ENCODE data around the gene MPZL1. TPM values are rescaled to one million over a fixed set of nuclear protein-coding genes. Genes with fewer than 3 reads are reported as not detected.
"Not testable (repeated sequence)": the region's sequence is repeated elsewhere in the genome, so short reads cannot be mapped to it uniquely, and the experiment has no call there.

MPZL1 gene
- total RNA-seq, 1 donor from 2014 or later: 40.9 TPM

GRCh38 chr1:167728818-167729410 lies 7.1 kb downstream of the MPZL1 start:
- Mint-ChIP-seq H3K9me3 (no peaks in the 10 kb centered on the region), H3K4me3 (no peak overlapping the region), H3K4me1 (ENCODE audit: low read depth) (peaks cover 21% of the 10 kb centered on the region), H3K27me3 (ENCODE audit: insufficient read depth) (no peaks in the 10 kb centered on the region), H3K36me3 (ENCODE audit: low read depth) (peaks cover 25% of the 10 kb centered on the region), H3K27ac (no peak overlapping the region)
- no peak for DNase-seq (ENCODE audit: low spot score)
- intact Hi-C loops (cut with micrococcal nuclease): no loop called here

- Mint-ChIP-seq H3K27ac (no peak overlapping the region), H3K36me3 (ENCODE audit: low read depth) (peaks cover 14% of the 10 kb centered on the region), H3K27me3 (ENCODE audit: insufficient read depth) (no peaks in the 10 kb centered on the region), H3K4me3 (no peak overlapping the region), H3K4me1 (ENCODE audit: low read depth) (no peaks in the 10 kb centered on the region), H3K9me3 (peaks cover 5% of the 10 kb centered on the region)
- intact Hi-C loops (cut with micrococcal nuclease): no loop called here
- DNase-seq (ENCODE audit: low spot score): no peak
Observed at GRCh38 chr1:167734227-167734626, 12.4 kb downstream of the MPZL1 start.

DNA sequence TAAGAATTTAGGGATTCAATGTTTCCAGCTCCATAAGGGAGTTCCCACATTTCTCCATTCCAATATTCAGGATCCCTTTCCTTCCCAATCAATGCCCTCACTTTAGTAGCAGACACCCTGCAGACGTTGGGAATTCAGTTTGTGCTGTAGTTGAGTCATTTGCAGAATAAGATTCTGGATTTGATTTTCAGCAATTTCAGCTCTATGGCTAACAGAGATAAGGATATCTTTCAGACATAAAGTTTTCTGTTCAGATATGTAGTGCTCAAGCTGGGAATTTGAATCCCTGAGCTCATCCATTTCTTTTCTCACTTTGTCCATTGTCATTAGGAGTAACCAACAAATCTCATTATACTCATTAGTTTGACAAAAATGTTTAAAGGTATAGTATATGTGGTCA lies 13.1 kb downstream of the MPZL1 start:
- Mint-ChIP-seq H3K27ac (no peak overlapping the region), H3K9me3 (peaks cover 5% of the 10 kb centered on the region), H3K4me3 (no peak overlapping the region), H3K27me3 (ENCODE audit: insufficient read depth) (no peaks in the 10 kb centered on the region), H3K4me1 (ENCODE audit: low read depth) (peaks cover 2% of the 10 kb centered on the region), H3K36me3 (ENCODE audit: low read depth) (peaks cover 17% of the 10 kb centered on the region)
- intact Hi-C loops (cut with micrococcal nuclease): no loop called here
- DNase-seq (ENCODE audit: low spot score): no peak

DNA sequence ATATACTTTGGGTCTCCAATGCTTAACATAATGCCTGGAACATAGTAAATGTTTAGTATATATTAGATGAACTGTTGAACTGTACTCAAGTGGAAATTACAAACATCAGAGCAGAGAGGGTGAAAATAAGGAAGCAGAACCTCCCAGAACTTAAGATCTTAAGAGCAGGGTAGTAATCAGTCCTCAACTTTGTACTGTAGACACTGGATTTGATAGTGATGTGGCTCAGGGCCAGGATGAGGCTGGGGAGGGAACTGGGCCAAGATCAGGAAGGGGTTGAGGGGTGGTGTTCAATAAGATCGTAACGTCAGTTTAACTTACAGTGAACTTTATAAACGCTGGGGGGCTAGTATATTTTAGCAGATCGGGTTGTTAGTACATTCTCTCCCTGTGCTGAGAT lies 15.4 kb downstream of the MPZL1 start:
- Mint-ChIP-seq H3K36me3 (ENCODE audit: low read depth) (peaks cover 12% of the 10 kb centered on the region), H3K4me1 (ENCODE audit: low read depth) (peaks cover 9% of the 10 kb centered on the region), H3K27ac (no peak overlapping the region), H3K9me3 (peaks cover 5% of the 10 kb centered on the region), H3K4me3 (no peak overlapping the region), H3K27me3 (ENCODE audit: insufficient read depth) (no peaks in the 10 kb centered on the region)
- DNase-seq (ENCODE audit: low spot score): no peak
- intact Hi-C loops (cut with micrococcal nuclease): no loop called here

GRCh38 chr1:167738158-167738557 lies 16.4 kb downstream of the MPZL1 start:
- Mint-ChIP-seq H3K4me3 (no peak overlapping the region), H3K27me3 (ENCODE audit: insufficient read depth) (no peaks in the 10 kb centered on the region), H3K27ac (no peak overlapping the region), H3K36me3 (ENCODE audit: low read depth) (peaks cover 11% of the 10 kb centered on the region), H3K4me1 (ENCODE audit: low read depth) (peaks cover 17% of the 10 kb centered on the region), H3K9me3 (peaks cover 5% of the 10 kb centered on the region)
- intact Hi-C loops (cut with micrococcal nuclease): no loop called here
- no peak for DNase-seq (ENCODE audit: low spot score)

GRCh38 chr1:167739752-167740151 lies 18.0 kb downstream of the MPZL1 start:
- Mint-ChIP-seq H3K36me3 (ENCODE audit: low read depth) (peaks cover 9% of the 10 kb centered on the region), H3K27me3 (ENCODE audit: insufficient read depth) (no peaks in the 10 kb centered on the region)

DNA sequence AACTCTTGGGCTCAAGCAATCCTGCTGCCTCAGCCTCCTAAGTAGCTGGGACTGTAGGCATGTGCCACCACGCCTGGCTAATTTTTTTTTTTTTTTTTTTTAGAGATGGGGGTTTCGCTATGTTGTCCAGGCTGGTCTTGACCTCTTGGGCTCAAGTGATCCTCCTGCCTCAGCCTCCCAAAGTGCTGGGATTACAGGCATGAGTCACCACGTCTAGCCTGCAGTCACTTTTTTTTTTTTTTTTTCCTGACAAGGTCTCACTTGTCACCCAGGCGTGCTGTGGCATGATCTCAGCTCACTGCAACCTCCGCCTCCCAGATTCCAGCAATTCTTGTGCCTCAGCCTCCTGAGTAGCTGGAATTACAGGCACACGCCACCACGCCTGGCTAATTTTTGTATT lies 19.3 kb downstream of the MPZL1 start:
- DNase-seq (ENCODE audit: low spot score); H3K27ac Mint-ChIP-seq; H3K9me3 Mint-ChIP-seq; H3K36me3 Mint-ChIP-seq (ENCODE audit: low read depth); H3K4me3 Mint-ChIP-seq; intact Hi-C loops (cut with micrococcal nuclease); H3K27me3 Mint-ChIP-seq (ENCODE audit: insufficient read depth): not testable (repeated sequence)
- peaks cover 20% of the 10 kb centered on the region for H3K4me1 Mint-ChIP-seq (ENCODE audit: low read depth)

More at GRCh38 chr1:167739752-167740151, 18.0 kb downstream of the MPZL1 start:
- intact Hi-C loops (cut with micrococcal nuclease): no loop called here
- peaks cover 5% of the 10 kb centered on the region for H3K9me3 Mint-ChIP-seq
- no peak overlapping the region for H3K4me3 Mint-ChIP-seq
- H3K27ac Mint-ChIP-seq: no peak overlapping the region
- H3K4me1 Mint-ChIP-seq (ENCODE audit: low read depth): peaks cover 17% of the 10 kb centered on the region
- DNase-seq (ENCODE audit: low spot score): no peak

DNA sequence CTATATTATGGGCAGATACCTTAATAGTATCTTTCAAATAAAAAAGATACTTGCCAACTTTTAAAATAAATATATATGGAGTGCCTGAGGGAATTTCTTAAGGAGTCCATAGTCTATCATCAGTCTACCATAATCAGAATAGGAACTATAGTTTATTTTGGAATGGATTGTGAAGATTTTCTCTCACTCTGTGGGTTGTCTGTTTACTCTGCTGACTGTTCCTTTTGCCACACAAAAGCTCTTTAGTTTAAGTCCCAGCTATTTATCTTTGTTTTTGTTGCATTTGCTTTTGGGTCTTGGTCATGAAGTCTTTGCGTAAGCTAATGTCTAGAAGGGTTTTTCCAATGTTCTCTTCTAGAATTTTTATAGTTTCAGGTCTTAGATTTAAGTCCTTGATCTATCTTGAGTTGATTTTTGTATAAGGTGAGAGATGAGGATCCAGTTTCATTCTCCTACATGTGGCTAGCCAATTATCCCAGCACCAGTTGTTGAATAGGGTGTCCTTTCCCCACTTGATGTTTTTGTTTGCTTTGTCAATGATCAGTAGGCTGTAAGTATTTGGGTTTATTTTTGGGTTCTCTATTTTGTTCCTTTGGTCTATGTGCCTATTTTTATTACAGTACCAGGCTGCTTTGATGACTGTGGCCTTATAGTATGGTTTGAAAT lies 20.7 kb downstream of the MPZL1 start:
- intact Hi-C loops (cut with micrococcal nuclease); H3K9me3 Mint-ChIP-seq; H3K27ac Mint-ChIP-seq; H3K36me3 Mint-ChIP-seq (ENCODE audit: low read depth); H3K4me3 Mint-ChIP-seq; H3K27me3 Mint-ChIP-seq (ENCODE audit: insufficient read depth); DNase-seq (ENCODE audit: low spot score): not testable (repeated sequence)
- H3K4me1 Mint-ChIP-seq (ENCODE audit: low read depth): peaks cover 29% of the 10 kb centered on the region

DNA sequence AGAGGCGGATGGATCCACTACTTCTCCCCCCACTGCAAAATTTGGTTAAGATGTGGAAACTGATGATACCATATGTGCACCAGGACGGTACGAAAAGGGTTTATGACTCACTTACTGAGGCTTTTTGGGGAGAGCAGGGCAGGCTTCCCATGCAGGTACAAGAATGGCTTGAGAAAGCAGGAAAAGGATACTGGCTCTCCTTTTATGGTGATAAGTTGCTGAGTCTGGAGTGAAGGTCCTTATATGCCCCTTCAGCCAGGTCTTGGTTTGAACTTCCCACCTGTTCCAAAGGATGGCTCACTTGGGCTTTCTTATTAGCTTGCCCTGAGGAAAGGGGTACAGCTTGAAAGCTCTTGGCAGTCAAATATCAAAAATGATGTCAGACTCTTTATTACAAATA lies 23.1 kb downstream of the MPZL1 start:
- no peak for DNase-seq (ENCODE audit: low spot score)
- Mint-ChIP-seq H3K4me1 (ENCODE audit: low read depth) (peaks cover 31% of the 10 kb centered on the region), H3K27ac (no peak overlapping the region), H3K4me3 (no peak overlapping the region), H3K9me3 (no peaks in the 10 kb centered on the region), H3K27me3 (ENCODE audit: insufficient read depth) (no peaks in the 10 kb centered on the region), H3K36me3 (ENCODE audit: low read depth) (peaks cover under 1% of the 10 kb centered on the region)
- intact Hi-C loops (cut with micrococcal nuclease): no loop called here

DNA sequence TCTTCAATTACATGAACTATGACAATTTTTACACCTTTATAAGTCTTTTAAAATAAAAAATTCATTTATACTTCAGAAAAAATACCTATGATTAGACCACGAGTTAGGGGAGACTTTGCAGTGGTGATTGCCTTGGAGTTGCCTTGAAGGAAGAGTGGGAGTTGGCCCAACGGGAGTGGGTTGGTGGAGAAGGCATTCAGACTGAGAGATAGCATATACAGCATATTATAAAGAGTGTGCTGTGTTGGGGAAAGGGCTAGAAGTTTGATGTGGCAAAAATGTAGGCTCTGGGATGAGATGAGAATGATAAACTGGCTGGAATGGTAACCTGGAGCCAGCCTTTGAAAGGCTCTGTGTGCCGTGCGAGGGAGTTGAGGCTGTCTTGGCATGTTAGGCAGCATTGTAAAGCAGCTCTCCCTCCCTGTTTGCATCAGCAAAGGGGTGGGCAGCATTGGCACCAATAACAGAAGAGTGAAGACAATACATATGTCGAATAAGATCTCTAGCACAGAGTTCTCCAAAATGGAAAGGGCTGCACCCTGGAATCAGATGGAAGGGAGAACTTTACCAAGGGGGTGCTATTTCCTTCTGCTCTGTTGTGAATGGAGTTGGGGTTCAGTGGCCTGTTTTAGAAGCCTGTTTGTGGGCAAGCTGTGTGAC lies 24.4 kb downstream of the MPZL1 start:
- no peaks in the 10 kb centered on the region for H3K36me3 Mint-ChIP-seq (ENCODE audit: low read depth)

GRCh38 chr1:167746988-167747655 lies 25.3 kb downstream of the MPZL1 start:
- Mint-ChIP-seq H3K9me3 (no peaks in the 10 kb centered on the region), H3K36me3 (ENCODE audit: low read depth) (peaks cover 4% of the 10 kb centered on the region), H3K27me3 (ENCODE audit: insufficient read depth) (no peaks in the 10 kb centered on the region), H3K4me3 (no peak overlapping the region), H3K27ac (no peak overlapping the region), H3K4me1 (ENCODE audit: low read depth) (peaks cover 29% of the 10 kb centered on the region)
- DNase-seq (ENCODE audit: low spot score): no peak
- intact Hi-C loops (cut with micrococcal nuclease): no loop called here

More for the DNA sequence above, 24.4 kb downstream of the MPZL1 start:
- Mint-ChIP-seq H3K4me3 (no peak overlapping the region), H3K27ac (no peak overlapping the region), H3K9me3 (no peaks in the 10 kb centered on the region), H3K4me1 (ENCODE audit: low read depth) (peaks cover 24% of the 10 kb centered on the region), H3K27me3 (ENCODE audit: insufficient read depth) (no peaks in the 10 kb centered on the region)
- intact Hi-C loops (cut with micrococcal nuclease): no loop called here
- DNase-seq (ENCODE audit: low spot score): no peak

GRCh38 chr1:167747988-167748387 lies 26.2 kb downstream of the MPZL1 start:
- Mint-ChIP-seq H3K36me3 (ENCODE audit: low read depth) (peaks cover 6% of the 10 kb centered on the region), H3K4me1 (ENCODE audit: low read depth) (peaks cover 30% of the 10 kb centered on the region), H3K27ac (no peak overlapping the region), H3K9me3 (no peaks in the 10 kb centered on the region), H3K27me3 (ENCODE audit: insufficient read depth) (no peaks in the 10 kb centered on the region), H3K4me3 (no peak overlapping the region)
- no peak for DNase-seq (ENCODE audit: low spot score)
- intact Hi-C loops (cut with micrococcal nuclease): no loop called here

GRCh38 chr1:167748906-167749305 lies 27.1 kb downstream of the MPZL1 start:
- no peak for DNase-seq (ENCODE audit: low spot score)
- H3K9me3 Mint-ChIP-seq: no peaks in the 10 kb centered on the region
- no peak overlapping the region for H3K4me3 Mint-ChIP-seq
- peaks cover 6% of the 10 kb centered on the region for H3K36me3 Mint-ChIP-seq (ENCODE audit: low read depth)
- H3K4me1 Mint-ChIP-seq (ENCODE audit: low read depth): peaks cover 32% of the 10 kb centered on the region
- H3K27ac Mint-ChIP-seq: no peak overlapping the region
- intact Hi-C loops (cut with micrococcal nuclease): no loop called here
- no peaks in the 10 kb centered on the region for H3K27me3 Mint-ChIP-seq (ENCODE audit: insufficient read depth)

All from activated T-helper 1 cell treated with anti-CD3 and anti-CD28 coated beads, Interleukin-12 subunit alpha, Interleukin-12 subunit beta, Interleukin-2, Interleukin-4 antibody, amounts not matched to agents 30 ng/mL and 10 ng/mL and 1 ng/mL, durations not matched to agents 14 hours and 24 hours and 36 hours (primary cell).